Tibial nerve (tissue), 4 donors: ENCODE measurements around the gene MED31. TPM values are rescaled to one million over a fixed set of nuclear protein-coding genes. Genes with fewer than 3 reads are reported as not detected.

Experiments used
- DNase-seq, 2 donors: peaks; one replicate each; pipeline ENCODE4 v3.0.0-alpha.2; 2019; ENCODE audit warnings: low spot score in 2 of 2
- H3K27ac ChIP-seq, 4 donors: fragments of 200-600 bp; sonication (generic) in 3 of 4; one replicate each; pipeline ENCODE4 v1.5.1; 2017 to 2019; ENCODE audit warnings: mild to moderate bottlenecking in 1 of 4
- H3K27me3 ChIP-seq, 2 donors: fragments of 200-600 bp; sonication (generic) in 1 of 2; one replicate each; pipeline versions ENCODE4 v1.5.1 to v1.6.0; 2017 to 2019
- H3K36me3 ChIP-seq, 3 donors: fragments of 200-600 bp; sonication (generic); one replicate each; pipeline ENCODE4 v1.5.1; 2018 to 2019
- H3K4me1 ChIP-seq, 4 donors: fragments of 200-600 bp; sonication (generic) in 3 of 4; one replicate each; pipeline ENCODE4 v1.5.1; 2017 to 2019
- H3K4me3 ChIP-seq, 4 donors: fragments of 200-600 bp; sonication (generic) in 3 of 4; one replicate each; pipeline ENCODE4 v1.5.1; 2017 to 2019; ENCODE audit warnings: mild to moderate bottlenecking in 1 of 4, moderate library complexity in 1 of 4
- H3K9me3 ChIP-seq, 4 donors: fragments of 200-600 bp; sonication (generic) in 3 of 4; one replicate each; pipeline ENCODE4 v1.5.1; 2017 to 2019
- EP300 ChIP-seq, 2 donors: sonication (generic); formaldehyde crosslinking; IDR thresholded peaks; one replicate each; pipeline ENCODE4 v1.6.1; 2017; ENCODE audit warnings: antibody characterized with exemption in 2 of 2, mild to moderate bottlenecking in 1 of 2
- POLR2A ChIP-seq, 2 donors: fragments of 450-650 bp; IDR thresholded peaks; one replicate each; pipeline ENCODE4 v1.6.1; 2017; ENCODE audit warnings: antibody characterized with exemption in 2 of 2, mild to moderate bottlenecking in 2 of 2, moderate library complexity in 2 of 2
- WGBS, 2 donors: methylation state at CpG; one replicate each; pipeline ENCODE4 v1.1.5; 2018; 5-methylcytosine and 5-hydroxymethylcytosine counted together
- total RNA-seq, 4 donors: library from RNA; depleted of rRNA; stranded (reverse); fragments of >200 nt; gene quantifications; one replicate each; pipeline ENCODE4 v1.1.0, GENCODE V29; 2016
- TF ChIP-seq, protein P1 (sequence below), 5 experiments: fragments of 200-600 bp in 3 of 5; fragments of 450-650 bp in 2 of 5; sonication (generic) in 3 of 5; IDR thresholded peaks; one replicate each; pipeline ENCODE4 v1.5.1; 2016 to 2019; ENCODE audit warnings: antibody characterized with exemption in 5 of 5, mild to moderate bottlenecking in 3 of 5, moderate library complexity in 2 of 5

The MED31 gene
- total RNA-seq, 4 donors from 2014 or later, result 4.5 to 12.6 (median 6.6) TPM

GRCh38 chr17:6642592-6642991 lies 8.8 kb downstream of the MED31 start:
- no peak for DNase-seq
- TF ChIP-seq, protein P1, sequence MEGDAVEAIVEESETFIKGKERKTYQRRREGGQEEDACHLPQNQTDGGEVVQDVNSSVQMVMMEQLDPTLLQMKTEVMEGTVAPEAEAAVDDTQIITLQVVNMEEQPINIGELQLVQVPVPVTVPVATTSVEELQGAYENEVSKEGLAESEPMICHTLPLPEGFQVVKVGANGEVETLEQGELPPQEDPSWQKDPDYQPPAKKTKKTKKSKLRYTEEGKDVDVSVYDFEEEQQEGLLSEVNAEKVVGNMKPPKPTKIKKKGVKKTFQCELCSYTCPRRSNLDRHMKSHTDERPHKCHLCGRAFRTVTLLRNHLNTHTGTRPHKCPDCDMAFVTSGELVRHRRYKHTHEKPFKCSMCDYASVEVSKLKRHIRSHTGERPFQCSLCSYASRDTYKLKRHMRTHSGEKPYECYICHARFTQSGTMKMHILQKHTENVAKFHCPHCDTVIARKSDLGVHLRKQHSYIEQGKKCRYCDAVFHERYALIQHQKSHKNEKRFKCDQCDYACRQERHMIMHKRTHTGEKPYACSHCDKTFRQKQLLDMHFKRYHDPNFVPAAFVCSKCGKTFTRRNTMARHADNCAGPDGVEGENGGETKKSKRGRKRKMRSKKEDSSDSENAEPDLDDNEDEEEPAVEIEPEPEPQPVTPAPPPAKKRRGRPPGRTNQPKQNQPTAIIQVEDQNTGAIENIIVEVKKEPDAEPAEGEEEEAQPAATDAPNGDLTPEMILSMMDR (IDR thresholded peaks at IDR 0.05), result no peak
- TF ChIP-seq POLR2A (IDR thresholded peaks at IDR 0.05), result no peak
- TF ChIP-seq EP300 (IDR thresholded peaks at IDR 0.05), result no peak
- no peaks in the 10 kb centered on the region for H3K9me3 ChIP-seq
- H3K27ac ChIP-seq, result no peak overlapping the region
- H3K27me3 ChIP-seq, result no peaks in the 10 kb centered on the region
- H3K36me3 ChIP-seq, result peaks cover 0 to 47% (median 0%) of the 10 kb centered on the region in 3 donors
- 61 to 73% methylated on average over 2 of the region's 2 CpGs for WGBS, 2 donors
- H3K4me3 ChIP-seq, result no peak overlapping the region
- peaks cover 0 to 46% (median 16%) of the 10 kb centered on the region in 4 donors for H3K4me1 ChIP-seq

DNA sequence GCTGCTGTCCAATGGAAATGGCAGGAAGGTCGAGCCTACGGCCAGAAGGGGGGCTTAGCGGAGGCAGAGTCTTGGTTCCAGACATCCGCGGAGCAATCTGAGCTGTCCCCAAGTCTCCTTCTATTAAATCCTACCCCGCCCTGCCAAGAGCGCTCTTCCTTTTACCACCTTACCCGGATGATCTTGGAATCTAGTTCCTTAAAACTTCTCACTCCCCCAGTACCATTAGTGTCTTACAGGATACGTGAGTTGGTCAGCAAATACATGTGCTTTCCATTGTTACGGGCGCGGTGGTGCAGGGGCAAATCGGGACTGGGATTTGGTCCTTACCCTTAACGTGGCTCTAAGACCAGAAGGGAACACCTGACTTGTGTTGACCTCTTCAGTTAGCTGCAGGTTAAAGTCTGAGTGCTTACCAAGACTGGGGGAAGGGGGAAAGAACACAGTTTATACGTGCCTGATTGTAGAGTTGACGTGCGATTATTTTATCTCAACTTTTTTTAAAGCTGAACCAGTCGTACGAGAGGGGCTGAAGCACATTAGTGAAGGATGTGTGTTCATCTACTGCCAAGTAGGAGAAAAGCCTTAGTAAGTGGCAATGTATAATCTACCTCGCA lies 10.1 kb downstream of the MED31 start:
- no peak for TF ChIP-seq EP300 (IDR thresholded peaks at IDR 0.05)
- TF ChIP-seq, protein P1 (IDR thresholded peaks at IDR 0.05), result no peak
- no peak for TF ChIP-seq POLR2A (IDR thresholded peaks at IDR 0.05)
- no peaks in the 10 kb centered on the region for H3K27me3 ChIP-seq
- H3K27ac ChIP-seq, result peak overlapping the region in 3 of 4 donors; percentile 86 to 87 (median 87)
- H3K4me3 ChIP-seq, result peak overlapping the region; percentile 46 to 93 (median 90)
- no peaks in the 10 kb centered on the region for H3K9me3 ChIP-seq
- DNase-seq, result no peak
- H3K36me3 ChIP-seq, result peaks cover 0 to 35% (median 0%) of the 10 kb centered on the region in 3 donors
- peaks cover 0 to 47% (median 16%) of the 10 kb centered on the region in 4 donors for H3K4me1 ChIP-seq
- 3 to 4% methylated on average over 20 of the region's 20 CpGs for WGBS, 2 donors

DNA sequence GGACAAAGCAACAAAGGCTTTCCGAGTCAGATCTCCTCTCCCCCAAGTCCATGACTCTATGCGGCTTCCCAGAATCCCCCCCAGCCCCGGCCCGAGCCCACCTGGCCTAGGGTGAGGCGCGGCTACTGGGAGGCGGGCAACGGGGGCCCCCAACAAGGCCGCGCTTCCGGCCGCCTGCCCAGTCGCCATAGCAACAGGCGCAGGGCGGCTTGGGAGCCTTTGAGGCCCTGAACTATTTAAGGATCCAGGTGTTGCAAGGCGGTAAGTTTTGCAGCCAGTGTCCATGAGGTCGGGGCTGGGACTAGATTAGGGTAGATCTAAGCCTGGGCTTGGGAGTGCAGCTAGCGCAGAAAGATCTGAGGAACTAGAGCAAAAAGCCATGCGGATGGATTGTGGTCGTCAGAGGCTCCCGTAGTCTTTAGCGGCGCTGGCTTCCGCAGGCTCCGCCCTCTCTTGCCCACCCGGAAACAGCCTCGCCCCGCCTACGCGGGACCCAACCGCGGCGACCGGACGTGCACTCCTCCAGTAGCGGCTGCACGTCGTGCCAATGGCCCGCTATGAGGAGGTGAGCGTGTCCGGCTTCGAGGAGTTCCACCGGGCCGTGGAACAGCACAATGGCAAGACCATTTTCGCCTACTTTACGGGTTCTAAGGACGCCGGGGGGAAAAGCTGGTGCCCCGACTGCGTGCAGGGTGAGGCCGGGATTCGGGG lies 10.7 kb downstream of the MED31 start, which contains the start of the genes KIAA0753 and TXNDC17:
KIAA0753 (minus strand) TSS at position 176 of the 711 bp plus-strand sequence. CDS start 5,608 bp downstream, outside the sequence.
TXNDC17 (plus strand) TSS at position 525 of the 711 bp plus-strand sequence; CDS start at position 548, 23 bp downstream.
- H3K4me3 ChIP-seq, result peak within 1 kb of the TSS; percentile 46 to 93 (median 90)
- no peaks in the 10 kb centered on the region for H3K27me3 ChIP-seq
- H3K27ac ChIP-seq, result peak within 1 kb of the TSS; percentile 16 to 87 (median 86)
- TF ChIP-seq EP300 (IDR thresholded peaks at IDR 0.05), result peak; percentile 86 to 87
- peak; percentile 3 to 58 for TF ChIP-seq POLR2A (IDR thresholded peaks at IDR 0.05)
- TF ChIP-seq, protein P1 (IDR thresholded peaks at IDR 0.05), result peak in 1 of 5 experiments; percentile 53
- WGBS, 2 donors, result 1% methylated on average over 45 to 47 of the region's 52 CpGs
- H3K9me3 ChIP-seq, result no peaks in the 10 kb centered on the region
- H3K4me1 ChIP-seq, result peaks cover 0 to 46% (median 16%) of the 10 kb centered on the region in 4 donors
- DNase-seq, result peak; percentile 78 to 79
- H3K36me3 ChIP-seq, result peaks cover 0 to 28% (median 0%) of the 10 kb centered on the region in 3 donors

DNA sequence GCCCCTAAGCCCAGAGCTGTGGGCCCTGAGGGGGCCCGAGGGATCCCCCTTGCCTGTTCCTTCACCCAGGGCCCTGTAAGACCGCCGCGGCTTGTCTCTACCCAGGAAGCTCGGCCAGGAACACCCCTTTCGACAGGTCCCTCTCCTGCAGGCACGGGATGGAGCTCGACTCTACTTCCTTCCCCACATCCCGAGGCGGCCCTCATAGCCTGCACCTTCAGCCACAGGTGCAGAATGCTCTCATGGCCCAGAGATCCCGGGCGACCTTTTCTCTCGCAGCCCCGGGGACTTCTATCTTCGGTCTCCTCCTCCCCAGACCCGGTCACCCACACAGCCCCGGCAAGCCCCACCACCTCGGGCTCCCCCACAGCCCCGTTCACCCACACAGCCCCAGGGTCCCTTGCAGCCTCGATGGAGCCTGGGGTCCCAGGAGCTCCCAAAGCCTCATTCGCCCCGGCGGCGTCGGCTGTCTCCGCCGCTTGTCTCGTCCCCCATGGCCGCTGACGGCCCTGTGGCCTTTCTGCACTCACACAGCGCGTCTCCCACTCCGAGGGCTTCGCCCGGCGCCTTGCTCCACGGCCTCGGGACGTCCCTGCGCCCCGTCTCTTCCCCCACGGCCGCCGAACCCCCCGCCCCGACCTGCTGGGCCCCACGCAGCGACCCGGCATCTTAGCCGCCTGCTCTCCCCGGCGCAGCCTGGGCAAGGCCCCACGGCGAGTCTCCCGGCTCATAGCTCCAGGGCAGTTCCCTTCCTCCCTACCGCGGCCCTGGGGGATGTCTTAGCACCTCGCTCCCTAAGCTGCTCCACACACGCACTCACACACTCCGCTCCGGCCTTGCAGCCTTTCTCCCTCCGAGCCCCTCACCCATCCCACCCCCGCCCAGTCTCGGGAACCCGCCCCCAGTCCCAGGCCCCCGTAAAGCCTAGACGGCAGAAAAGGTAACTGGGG lies 11.5 kb downstream of the MED31 start:
- Histone ChIP-seq H3K9me3 (no peaks in the 10 kb centered on the region), H3K27me3 (no peaks in the 10 kb centered on the region), H3K36me3 (peaks cover 0 to 22% (median 0%) of the 10 kb centered on the region in 3 donors), H3K4me1 (peaks cover 0 to 46% (median 16%) of the 10 kb centered on the region in 4 donors), H3K27ac (peak overlapping the region; percentile 16 to 87 (median 86)), H3K4me3 (peak overlapping the region; percentile 46 to 93 (median 90))
- no peak for DNase-seq
- TF ChIP-seq POLR2A (IDR thresholded peaks at IDR 0.05), result no peak
- TF ChIP-seq, protein P1 (IDR thresholded peaks at IDR 0.05), result no peak
- no peak for TF ChIP-seq EP300 (IDR thresholded peaks at IDR 0.05)
- 0 to 1% methylated on average over 40 to 66 of the region's 67 CpGs for WGBS, 2 donors
